GM23338 (cell line): Measurements from ENCODE around the gene YLPM1. TPM values are rescaled to one million over a fixed set of nuclear protein-coding genes. Genes with fewer than 3 reads are reported as not detected.

ENCODE experiments used
- ATAC-seq: fragments of 200-7000 bp; cut with Tn5 transposase; 3 replicates; pipeline ENCODE4 v1.9.1; 2020
- DNase-seq: peaks from one replicate; pipeline ENCODE4 v3.0.0-alpha.2; 2015; ENCODE audit warnings: low spot score
- H2AFZ ChIP-seq: fragments of 200-600 bp; sonication (generic); 2 replicates; pipeline ENCODE4 v1.8.0; 2016; ENCODE audit warnings: antibody characterized with exemption, mild to moderate bottlenecking, moderate library complexity
- H3F3A ChIP-seq: fragments of 200-600 bp; sonication (generic); replicated peaks from 2 replicates; pipeline ENCODE4 v1.8.0; 2017; ENCODE audit warnings: antibody characterized with exemption, mixed run types, low read depth
- H3K27ac ChIP-seq: fragments of 200-600 bp; sonication (generic); 2 replicates; pipeline ENCODE4 v1.6.1; 2016; ENCODE audit warnings: low read depth
- H3K27me3 ChIP-seq: fragments of 200-600 bp; sonication (generic); 2 replicates; pipeline ENCODE4 v1.8.0; 2016; ENCODE audit warnings: mild to moderate bottlenecking, mixed run types, moderate library complexity; ENCODE audit not compliant: insufficient read depth
- H3K36me3 ChIP-seq: fragments of 200-600 bp; sonication (generic); 2 replicates; pipeline ENCODE4 v1.8.0; 2016; ENCODE audit warnings: mild to moderate bottlenecking; ENCODE audit not compliant: insufficient read depth
- H3K4me1 ChIP-seq: fragments of 200-600 bp; sonication (generic); 2 replicates; pipeline ENCODE4 v1.8.0; 2016; ENCODE audit warnings: mild to moderate bottlenecking, moderate library complexity; ENCODE audit not compliant: insufficient read depth
- H3K4me2 ChIP-seq: fragments of 200-600 bp; sonication (generic); 2 replicates; pipeline ENCODE4 v1.7.1; 2017; ENCODE audit warnings: mixed run types
- H3K4me3 ChIP-seq: fragments of 200-600 bp; sonication (generic); 2 replicates; pipeline ENCODE4 v1.6.1; 2016; ENCODE audit warnings: mixed run types
- H3K79me2 ChIP-seq: fragments of 200-600 bp; sonication (generic); replicated peaks from 2 replicates; pipeline ENCODE4 v1.8.0; 2017; ENCODE audit warnings: mild to moderate bottlenecking; ENCODE audit not compliant: insufficient read depth
- H3K9me2 ChIP-seq: fragments of 200-600 bp; sonication (generic); 2 replicates; pipeline ENCODE4 v1.8.0; 2017; ENCODE audit not compliant: insufficient read depth
- H4K20me1 ChIP-seq: fragments of 200-600 bp; sonication (generic); replicated peaks from 2 replicates; pipeline ENCODE4 v1.8.0; 2017; ENCODE audit warnings: mild to moderate bottlenecking; ENCODE audit not compliant: insufficient read depth
- H3K27ac Mint-ChIP-seq: 2 replicates; pipeline ENCODE4 v1.8.0; 2020; ENCODE audit warnings: inconsistent platforms, mild to moderate bottlenecking, moderate library complexity, mixed read lengths
- H3K27me3 Mint-ChIP-seq: 3 replicates; pipeline ENCODE4 v1.8.0; 2022; ENCODE audit warnings: low read depth, mild to moderate bottlenecking, moderate library complexity, mixed read lengths, inconsistent platforms; ENCODE audit not compliant: insufficient read depth, poor library complexity
- H3K36me3 Mint-ChIP-seq: 3 replicates; pipeline ENCODE4 v1.8.0; 2021; ENCODE audit warnings: low read depth, mild to moderate bottlenecking, inconsistent platforms, moderate library complexity, mixed read lengths
- H3K4me1 Mint-ChIP-seq: 3 replicates; pipeline ENCODE4 v1.8.0; 2020; ENCODE audit warnings: mild to moderate bottlenecking, inconsistent platforms, mixed read lengths
- H3K4me3 Mint-ChIP-seq: 3 replicates; pipeline ENCODE4 v1.8.0; 2021; ENCODE audit warnings: moderate library complexity, mild to moderate bottlenecking, inconsistent platforms, mixed read lengths
- H3K9me3 Mint-ChIP-seq: 3 replicates; pipeline ENCODE4 v1.8.0; 2020; ENCODE audit warnings: moderate library complexity, mild to moderate bottlenecking, inconsistent platforms, mixed read lengths
- CREB1 ChIP-seq: fragments of 250-450 bp; sonication (Bioruptor Pico); IDR thresholded peaks from 2 replicates; pipeline ENCODE4 v1.5.0; 2020; ENCODE audit warnings: low read depth, mild to moderate bottlenecking, moderate library complexity
- CTCF ChIP-seq, 2 experiments: fragments of 200-600 bp in 1 of 2; sonication (generic) in 1 of 2; conservative IDR thresholded peaks; 2 replicates each; pipeline versions ENCODE4 v1.5.1 to v1.6.1; 2016 to 2017; ENCODE audit warnings: antibody characterized with exemption in 2 of 2, low read depth in 2 of 2, mild to moderate bottlenecking in 2 of 2, moderate library complexity in 1 of 2
- EZH2 ChIP-seq: fragments of 200-600 bp; sonication (generic); IDR thresholded peaks from one replicate; pipeline ENCODE4 v1.8.0; 2017; ENCODE audit warnings: antibody characterized with exemption, mild to moderate bottlenecking, low read depth; ENCODE audit not compliant: unreplicated experiment
- EZH2phosphoT487 ChIP-seq: fragments of 200-600 bp; sonication (generic); IDR thresholded peaks from one replicate; pipeline ENCODE4 v1.8.1; 2018; ENCODE audit warnings: antibody characterized with exemption; ENCODE audit not compliant: unreplicated experiment
- JUNB ChIP-seq: IDR thresholded peaks from one replicate; pipeline ENCODE4 v1.6.1; 2016; ENCODE audit warnings: antibody characterized with exemption; ENCODE audit not compliant: unreplicated experiment
- NANOG ChIP-seq: IDR thresholded peaks from 2 replicates; pipeline ENCODE4 v1.6.1; 2016; ENCODE audit warnings: antibody characterized with exemption, borderline replicate concordance
- POLR2AphosphoS5 ChIP-seq: IDR thresholded peaks from 2 replicates; pipeline ENCODE4 v1.6.1; 2016; ENCODE audit warnings: antibody characterized with exemption, low read depth
- STAT1 ChIP-seq: IDR thresholded peaks from one replicate; pipeline ENCODE4 v1.6.1; 2016; ENCODE audit warnings: antibody characterized with exemption; ENCODE audit not compliant: unreplicated experiment
- ZNF114 ChIP-seq: fragments of 250-450 bp; sonication (Bioruptor Pico); IDR thresholded peaks from 2 replicates; pipeline ENCODE4 v1.5.0; 2020; ENCODE audit warnings: mild to moderate bottlenecking, moderate library complexity
- ZNF331 ChIP-seq: fragments of 250-450 bp; sonication (Bioruptor Pico); IDR thresholded peaks from 2 replicates; pipeline ENCODE4 v1.5.0; 2020; ENCODE audit warnings: low read depth, mild to moderate bottlenecking, moderate library complexity
- polyA plus RNA-seq: library from polyadenylated mRNA; unstranded; fragments of >200 nt; fragmentation: Nextera tagmentation; extraction: Ambion mirVana; gene quantifications from 2 replicates; pipeline ENCODE4 v1.2.1, GENCODE V29; 2016
- total RNA-seq: library from RNA; depleted of rRNA; stranded (reverse); fragments of >200 nt; shearing (Covaris generic); gene quantifications from 2 replicates; pipeline ENCODE4 v1.2.3, GENCODE V29; 2014
- TF ChIP-seq, protein P1 (sequence below): fragments of 250-450 bp; sonication (Bioruptor Pico); IDR thresholded peaks from 2 replicates; pipeline ENCODE4 v1.5.0; 2020; ENCODE audit warnings: mild to moderate bottlenecking, moderate library complexity
- TF ChIP-seq, protein P2 (sequence below): IDR thresholded peaks from 2 replicates; pipeline ENCODE4 v1.6.1; 2016; ENCODE audit warnings: antibody characterized with exemption
- TF ChIP-seq, protein P3 (sequence below): IDR thresholded peaks from one replicate; pipeline ENCODE4 v1.6.1; 2018; ENCODE audit warnings: antibody characterized with exemption; ENCODE audit not compliant: unreplicated experiment

YLPM1 gene
- total and polyA plus RNA-seq, 2 experiments from 2014 or later, result 39.2 to 58.4 TPM

- H3K27me3 Mint-ChIP-seq, result no peaks in the 10 kb centered on the region
- no peaks in the 10 kb centered on the region for H3F3A ChIP-seq
- no peaks in the 10 kb centered on the region for H3K4me1 ChIP-seq
- H3K36me3 ChIP-seq, result no peaks in the 10 kb centered on the region
- no peak overlapping the region for H2AFZ ChIP-seq
- H3K27ac ChIP-seq, result no peak overlapping the region
- DNase-seq (no peak), ATAC-seq (no peak)
- H3K9me3 Mint-ChIP-seq, result no peaks in the 10 kb centered on the region
- no peaks in the 10 kb centered on the region for H4K20me1 ChIP-seq
- no peak for TF ChIP-seq CREB1 (CRISPR knock-in tag)
- TF ChIP-seq NANOG, result no peak
- no peak for TF ChIP-seq EZH2
- no peak for TF ChIP-seq EZH2phosphoT487
- TF ChIP-seq JUNB, result no peak
- TF ChIP-seq, protein P1, sequence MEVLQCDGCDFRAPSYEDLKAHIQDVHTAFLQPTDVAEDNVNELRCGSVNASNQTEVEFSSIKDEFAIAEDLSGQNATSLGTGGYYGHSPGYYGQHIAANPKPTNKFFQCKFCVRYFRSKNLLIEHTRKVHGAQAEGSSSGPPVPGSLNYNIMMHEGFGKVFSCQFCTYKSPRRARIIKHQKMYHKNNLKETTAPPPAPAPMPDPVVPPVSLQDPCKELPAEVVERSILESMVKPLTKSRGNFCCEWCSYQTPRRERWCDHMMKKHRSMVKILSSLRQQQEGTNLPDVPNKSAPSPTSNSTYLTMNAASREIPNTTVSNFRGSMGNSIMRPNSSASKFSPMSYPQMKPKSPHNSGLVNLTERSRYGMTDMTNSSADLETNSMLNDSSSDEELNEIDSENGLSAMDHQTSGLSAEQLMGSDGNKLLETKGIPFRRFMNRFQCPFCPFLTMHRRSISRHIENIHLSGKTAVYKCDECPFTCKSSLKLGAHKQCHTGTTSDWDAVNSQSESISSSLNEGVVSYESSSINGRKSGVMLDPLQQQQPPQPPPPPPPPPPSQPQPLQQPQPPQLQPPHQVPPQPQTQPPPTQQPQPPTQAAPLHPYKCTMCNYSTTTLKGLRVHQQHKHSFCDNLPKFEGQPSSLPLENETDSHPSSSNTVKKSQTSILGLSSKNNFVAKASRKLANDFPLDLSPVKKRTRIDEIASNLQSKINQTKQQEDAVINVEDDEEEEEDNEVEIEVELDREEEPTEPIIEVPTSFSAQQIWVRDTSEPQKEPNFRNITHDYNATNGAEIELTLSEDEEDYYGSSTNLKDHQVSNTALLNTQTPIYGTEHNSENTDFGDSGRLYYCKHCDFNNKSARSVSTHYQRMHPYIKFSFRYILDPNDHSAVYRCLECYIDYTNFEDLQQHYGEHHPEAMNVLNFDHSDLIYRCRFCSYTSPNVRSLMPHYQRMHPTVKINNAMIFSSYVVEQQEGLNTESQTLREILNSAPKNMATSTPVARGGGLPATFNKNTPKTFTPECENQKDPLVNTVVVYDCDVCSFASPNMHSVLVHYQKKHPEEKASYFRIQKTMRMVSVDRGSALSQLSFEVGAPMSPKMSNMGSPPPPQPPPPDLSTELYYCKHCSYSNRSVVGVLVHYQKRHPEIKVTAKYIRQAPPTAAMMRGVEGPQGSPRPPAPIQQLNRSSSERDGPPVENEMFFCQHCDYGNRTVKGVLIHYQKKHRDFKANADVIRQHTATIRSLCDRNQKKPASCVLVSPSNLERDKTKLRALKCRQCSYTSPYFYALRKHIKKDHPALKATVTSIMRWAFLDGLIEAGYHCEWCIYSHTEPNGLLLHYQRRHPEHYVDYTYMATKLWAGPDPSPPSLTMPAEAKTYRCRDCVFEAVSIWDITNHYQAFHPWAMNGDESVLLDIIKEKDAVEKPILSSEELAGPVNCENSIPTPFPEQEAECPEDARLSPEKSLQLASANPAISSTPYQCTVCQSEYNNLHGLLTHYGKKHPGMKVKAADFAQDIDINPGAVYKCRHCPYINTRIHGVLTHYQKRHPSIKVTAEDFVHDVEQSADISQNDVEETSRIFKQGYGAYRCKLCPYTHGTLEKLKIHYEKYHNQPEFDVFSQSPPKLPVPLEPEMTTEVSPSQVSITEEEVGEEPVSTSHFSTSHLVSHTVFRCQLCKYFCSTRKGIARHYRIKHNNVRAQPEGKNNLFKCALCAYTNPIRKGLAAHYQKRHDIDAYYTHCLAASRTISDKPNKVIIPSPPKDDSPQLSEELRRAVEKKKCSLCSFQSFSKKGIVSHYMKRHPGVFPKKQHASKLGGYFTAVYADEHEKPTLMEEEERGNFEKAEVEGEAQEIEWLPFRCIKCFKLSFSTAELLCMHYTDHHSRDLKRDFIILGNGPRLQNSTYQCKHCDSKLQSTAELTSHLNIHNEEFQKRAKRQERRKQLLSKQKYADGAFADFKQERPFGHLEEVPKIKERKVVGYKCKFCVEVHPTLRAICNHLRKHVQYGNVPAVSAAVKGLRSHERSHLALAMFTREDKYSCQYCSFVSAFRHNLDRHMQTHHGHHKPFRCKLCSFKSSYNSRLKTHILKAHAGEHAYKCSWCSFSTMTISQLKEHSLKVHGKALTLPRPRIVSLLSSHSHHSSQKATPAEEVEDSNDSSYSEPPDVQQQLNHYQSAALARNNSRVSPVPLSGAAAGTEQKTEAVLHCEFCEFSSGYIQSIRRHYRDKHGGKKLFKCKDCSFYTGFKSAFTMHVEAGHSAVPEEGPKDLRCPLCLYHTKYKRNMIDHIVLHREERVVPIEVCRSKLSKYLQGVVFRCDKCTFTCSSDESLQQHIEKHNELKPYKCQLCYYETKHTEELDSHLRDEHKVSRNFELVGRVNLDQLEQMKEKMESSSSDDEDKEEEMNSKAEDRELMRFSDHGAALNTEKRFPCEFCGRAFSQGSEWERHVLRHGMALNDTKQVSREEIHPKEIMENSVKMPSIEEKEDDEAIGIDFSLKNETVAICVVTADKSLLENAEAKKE, result no peak
- TF ChIP-seq, protein P2, sequence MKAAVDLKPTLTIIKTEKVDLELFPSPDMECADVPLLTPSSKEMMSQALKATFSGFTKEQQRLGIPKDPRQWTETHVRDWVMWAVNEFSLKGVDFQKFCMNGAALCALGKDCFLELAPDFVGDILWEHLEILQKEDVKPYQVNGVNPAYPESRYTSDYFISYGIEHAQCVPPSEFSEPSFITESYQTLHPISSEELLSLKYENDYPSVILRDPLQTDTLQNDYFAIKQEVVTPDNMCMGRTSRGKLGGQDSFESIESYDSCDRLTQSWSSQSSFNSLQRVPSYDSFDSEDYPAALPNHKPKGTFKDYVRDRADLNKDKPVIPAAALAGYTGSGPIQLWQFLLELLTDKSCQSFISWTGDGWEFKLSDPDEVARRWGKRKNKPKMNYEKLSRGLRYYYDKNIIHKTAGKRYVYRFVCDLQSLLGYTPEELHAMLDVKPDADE, result no peak
- TF ChIP-seq CTCF (conservative IDR thresholded peaks at IDR 0.05; ENCODE audit: low read depth in 2 of 2), result no peak
- TF ChIP-seq POLR2AphosphoS5, result no peak
- no peak for TF ChIP-seq ZNF331 (CRISPR knock-in tag)
- no peak for TF ChIP-seq STAT1
- TF ChIP-seq, protein P3, sequence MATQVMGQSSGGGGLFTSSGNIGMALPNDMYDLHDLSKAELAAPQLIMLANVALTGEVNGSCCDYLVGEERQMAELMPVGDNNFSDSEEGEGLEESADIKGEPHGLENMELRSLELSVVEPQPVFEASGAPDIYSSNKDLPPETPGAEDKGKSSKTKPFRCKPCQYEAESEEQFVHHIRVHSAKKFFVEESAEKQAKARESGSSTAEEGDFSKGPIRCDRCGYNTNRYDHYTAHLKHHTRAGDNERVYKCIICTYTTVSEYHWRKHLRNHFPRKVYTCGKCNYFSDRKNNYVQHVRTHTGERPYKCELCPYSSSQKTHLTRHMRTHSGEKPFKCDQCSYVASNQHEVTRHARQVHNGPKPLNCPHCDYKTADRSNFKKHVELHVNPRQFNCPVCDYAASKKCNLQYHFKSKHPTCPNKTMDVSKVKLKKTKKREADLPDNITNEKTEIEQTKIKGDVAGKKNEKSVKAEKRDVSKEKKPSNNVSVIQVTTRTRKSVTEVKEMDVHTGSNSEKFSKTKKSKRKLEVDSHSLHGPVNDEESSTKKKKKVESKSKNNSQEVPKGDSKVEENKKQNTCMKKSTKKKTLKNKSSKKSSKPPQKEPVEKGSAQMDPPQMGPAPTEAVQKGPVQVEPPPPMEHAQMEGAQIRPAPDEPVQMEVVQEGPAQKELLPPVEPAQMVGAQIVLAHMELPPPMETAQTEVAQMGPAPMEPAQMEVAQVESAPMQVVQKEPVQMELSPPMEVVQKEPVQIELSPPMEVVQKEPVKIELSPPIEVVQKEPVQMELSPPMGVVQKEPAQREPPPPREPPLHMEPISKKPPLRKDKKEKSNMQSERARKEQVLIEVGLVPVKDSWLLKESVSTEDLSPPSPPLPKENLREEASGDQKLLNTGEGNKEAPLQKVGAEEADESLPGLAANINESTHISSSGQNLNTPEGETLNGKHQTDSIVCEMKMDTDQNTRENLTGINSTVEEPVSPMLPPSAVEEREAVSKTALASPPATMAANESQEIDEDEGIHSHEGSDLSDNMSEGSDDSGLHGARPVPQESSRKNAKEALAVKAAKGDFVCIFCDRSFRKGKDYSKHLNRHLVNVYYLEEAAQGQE, result no peak
- no peak for TF ChIP-seq ZNF114 (CRISPR knock-in tag)
- no peak overlapping the region for H3K27ac Mint-ChIP-seq
- no peaks in the 10 kb centered on the region for H3K79me2 ChIP-seq
- no peak overlapping the region for H3K4me3 ChIP-seq
- no peak overlapping the region for H3K4me3 Mint-ChIP-seq
- no peaks in the 10 kb centered on the region for H3K9me2 ChIP-seq
- H3K36me3 Mint-ChIP-seq, result no peaks in the 10 kb centered on the region
- H3K27me3 ChIP-seq, result no peaks in the 10 kb centered on the region
- no peaks in the 10 kb centered on the region; the same call in 2 of the 3 replicates for H3K4me1 Mint-ChIP-seq
- no peak overlapping the region for H3K4me2 ChIP-seq
Measured at GRCh38 chr14:74853581-74853980, 90.5 kb downstream of the YLPM1 start.
